HG02798 (cell line): ENCODE measurements around the gene TAOK1.
A peak's percentile ranks its signal among the peaks of the same experiment; 100 is the strongest.
"Not testable (repeated sequence)": the region's sequence is repeated elsewhere in the genome, so short reads cannot be mapped to it uniquely, and the experiment has no call there.

ENCODE experiments used
- ATAC-seq: cut with Tn5 transposase; IDR thresholded peaks from one replicate; pipeline ENCODE4 v1.9.1; 2021; ENCODE audit warnings: mild to moderate bottlenecking; ENCODE audit not compliant: unreplicated experiment, poor library complexity

The TAOK1 gene

GRCh38 chr17:29524692-29525091, 134.5 kb downstream of the TAOK1 start:
- ATAC-seq = no peak

GRCh38 chr17:29526322-29526721, 136.2 kb downstream of the TAOK1 start:
- no peak for ATAC-seq

GRCh38 chr17:29533976-29534375, 143.8 kb downstream of the TAOK1 start:
- ATAC-seq = no peak

GRCh38 chr17:29544066-29544465, 153.9 kb downstream of the TAOK1 start:
- no peak for ATAC-seq

GRCh38 chr17:29546085-29546484, 155.9 kb downstream of the TAOK1 start:
- no peak for ATAC-seq

- ATAC-seq = no peak
Measured at GRCh38 chr17:29546830-29547229, 156.7 kb downstream of the TAOK1 start.

GRCh38 chr17:29549177-29549923, 159.2 kb downstream of the TAOK1 start:
- no peak for ATAC-seq

- no peak for ATAC-seq
Measured at GRCh38 chr17:29555840-29556239, 165.7 kb downstream of the TAOK1 start.

- no peak for ATAC-seq
Measured at GRCh38 chr17:29557085-29557738, 167.0 kb downstream of the TAOK1 start.

- no peak for ATAC-seq
Measured at GRCh38 chr17:29557739-29558116, 167.6 kb downstream of the TAOK1 start.

- not testable (repeated sequence) for ATAC-seq
Measured at GRCh38 chr17:29558139-29558538, 168.0 kb downstream of the TAOK1 start.

GRCh38 chr17:29559640-29560039, 169.5 kb downstream of the TAOK1 start:
- ATAC-seq = no peak

- ATAC-seq = no peak
Measured at GRCh38 chr17:29560316-29560715, 170.2 kb downstream of the TAOK1 start.

- no peak for ATAC-seq
Measured at GRCh38 chr17:29561554-29562517, 171.7 kb downstream of the TAOK1 start.

GRCh38 chr17:29562615-29563014, 172.5 kb downstream of the TAOK1 start:
- ATAC-seq = no peak

GRCh38 chr17:29563816-29564215, 173.7 kb downstream of the TAOK1 start:
- no peak for ATAC-seq

- ATAC-seq = peak; percentile 18
Measured at GRCh38 chr17:29565643-29566472, 175.7 kb downstream of the TAOK1 start.

GRCh38 chr17:29566473-29567303, 176.5 kb downstream of the TAOK1 start, which contains the start of gene ABHD15:
Gene ABHD15, minus strand, starts transcription at chr17:29567037. Its CDS starts 71 bp downstream, at chr17:29566966.
- ATAC-seq = peak; percentile 29

GRCh38 chr17:29567304-29567553, 177.1 kb downstream of the TAOK1 start:
- peak; percentile 8 for ATAC-seq
